GM12878 (cell line): ENCODE measurements around the gene PLXNA4.

Experiments used
- BACH1 ChIP-seq: fragments of 450-650 bp; IDR thresholded peaks from 2 replicates; pipeline ENCODE4 v1.6.1; 2017; ENCODE audit warnings: mild to moderate bottlenecking, borderline replicate concordance
- BHLHE40 ChIP-seq, 2 experiments: fragments of 450-650 bp in 1 of 2; IDR thresholded peaks; 2 replicates each; pipeline ENCODE4 v1.6.1; 2011 to 2017; ENCODE audit warnings: low read depth in 2 of 2, borderline replicate concordance in 1 of 2, improper control_type of control experiment in 1 of 2, low read length in 1 of 2, mild to moderate bottlenecking in 1 of 2
- CTCF ChIP-seq, 3 experiments: IDR thresholded peaks in 2 of 3; conservative IDR thresholded peaks in 1 of 3; 2 replicates each; pipeline ENCODE4 v1.5.1; 2011; ENCODE audit warnings: low read depth in 3 of 3, low read length in 3 of 3, mild to moderate bottlenecking in 3 of 3, control low read depth in 2 of 3, moderate library complexity in 2 of 3, inconsistent platforms in 1 of 3, mixed read lengths in 1 of 3; ENCODE audit not compliant: control insufficient read depth in 2 of 3, insufficient read depth in 1 of 3; ENCODE audit errors: extremely low read depth in 1 of 3
- HDGF ChIP-seq: fragments of 450-650 bp; IDR thresholded peaks from 2 replicates; pipeline ENCODE4 v1.6.1; 2016; ENCODE audit warnings: antibody characterized with exemption
- NFYB ChIP-seq: IDR thresholded peaks from 2 replicates; pipeline ENCODE4 v1.6.1; 2011; ENCODE audit warnings: low read depth, mild to moderate bottlenecking, low read length, improper control_type of control experiment, moderate library complexity; ENCODE audit not compliant: insufficient read depth
- POLR2A ChIP-seq: IDR thresholded peaks from 2 replicates; pipeline ENCODE4 v1.6.1; 2011; ENCODE audit warnings: low read depth, mild to moderate bottlenecking, low read length
- SKIL ChIP-seq: fragments of 450-650 bp; IDR thresholded peaks from 2 replicates; pipeline ENCODE4 v1.6.1; 2017; ENCODE audit warnings: mild to moderate bottlenecking, low read depth, inconsistent platforms; ENCODE audit not compliant: poor library complexity, severe bottlenecking
- SRF ChIP-seq, 2 experiments: IDR thresholded peaks; 2 replicates each; pipeline ENCODE4 v1.6.1; 2011; ENCODE audit warnings: low read depth in 2 of 2, low read length in 2 of 2, mild to moderate bottlenecking in 1 of 2, moderate library complexity in 1 of 2
- SUPT20H ChIP-seq: IDR thresholded peaks from 2 replicates; pipeline ENCODE4 v1.6.1; 2011; ENCODE audit warnings: low read depth, mild to moderate bottlenecking, low read length, moderate library complexity, borderline replicate concordance; ENCODE audit not compliant: control insufficient read depth
- USF1 ChIP-seq: IDR thresholded peaks from 2 replicates; pipeline ENCODE4 v1.6.1; 2011; ENCODE audit warnings: borderline replicate concordance, low read depth, mild to moderate bottlenecking, moderate library complexity, mixed read lengths, low read length; ENCODE audit not compliant: insufficient read depth; ENCODE audit errors: extremely low read length

- TF ChIP-seq USF1, result no peak
- no peak for TF ChIP-seq BHLHE40 (IDR thresholded peaks at IDR 0.05; ENCODE audit: borderline replicate concordance in 1 of 2, low read depth in 2 of 2, low read length in 1 of 2)
- no peak for TF ChIP-seq CTCF (IDR thresholded peaks at IDR 0.05 in 2 of 3, conservative IDR thresholded peaks at IDR 0.05 in 1 of 3; ENCODE audit: control insufficient read depth in 2 of 3, extremely low read depth in 1 of 3, insufficient read depth in 1 of 3, low read depth in 3 of 3, low read length in 3 of 3)
- no peak for TF ChIP-seq SUPT20H
- TF ChIP-seq BACH1, result no peak
- no peak for TF ChIP-seq POLR2A
- no peak for TF ChIP-seq SRF (IDR thresholded peaks at IDR 0.05; ENCODE audit: low read depth in 2 of 2, low read length in 2 of 2)
- no peak for TF ChIP-seq HDGF
- no peak for TF ChIP-seq SKIL
- TF ChIP-seq NFYB, result no peak
Observed at GRCh38 chr7:132571970-132572369, 4.3 kb downstream of the PLXNA4 start.
